ENCODE results near the gene ALCAM. TPM values are rescaled to one million over a fixed set of nuclear protein-coding genes. Genes with fewer than 3 reads are reported as not detected.

ALCAM gene
- total and polyA plus RNA-seq, 2 donors (not counting 1 experiment from before 2014, with no cell fraction given) = 6.2 to 23.8 TPM

GRCh38 chr3:105422645-105423044 lies 55.9 kb downstream of the ALCAM start:
- WGBS (ENCODE audit: insufficient coverage) = no CpG with 5 or more reads among the region's 2 CpGs
- H3K4me3 Mint-ChIP-seq = no peak overlapping the region
- Histone ChIP-seq H3K79me2 (ENCODE audit: control insufficient read depth, insufficient read depth, low read length) (no peaks in the 10 kb centered on the region), H3K27me3 (replicated peaks in 1 of 4; ENCODE audit: control extremely low read depth in 1 of 4, control insufficient read depth in 3 of 4, insufficient read depth in 4 of 4, low read length in 3 of 4) (no peaks in the 10 kb centered on the region), H2AFZ (ENCODE audit: insufficient read depth, low read depth, low read length, poor library complexity, severe bottlenecking) (no peak overlapping the region), H3K27ac (ENCODE audit: low read length in 2 of 2) (no peak overlapping the region), H3K9me3 (ENCODE audit: control extremely low read depth in 1 of 3, control insufficient read depth in 2 of 3, insufficient read depth in 1 of 3, low read length in 2 of 3) (no peaks in the 10 kb centered on the region), H3K36me3 (replicated peaks in 1 of 2; ENCODE audit: control extremely low read depth in 1 of 2, control insufficient read depth in 1 of 2, extremely low read depth in 1 of 2, insufficient read depth in 2 of 2, low read length in 1 of 2) (no peaks in the 10 kb centered on the region), H3K4me1 (ENCODE audit: control insufficient read depth in 2 of 2, insufficient read depth in 2 of 2, low read length in 2 of 2) (peaks cover 0 to 9% of the 10 kb centered on the region in 2 donors), H3K4me2 (replicated peaks; ENCODE audit: low read depth, low read length, poor library complexity, severe bottlenecking) (no peak overlapping the region), H4K20me1 (ENCODE audit: control insufficient read depth, insufficient read depth, low read length, poor library complexity, severe bottlenecking) (no peaks in the 10 kb centered on the region), H3K9ac (ENCODE audit: low read length) (no peak overlapping the region), H3K4me3 (ENCODE audit: control extremely low read depth in 1 of 5, extremely low read depth in 1 of 5, insufficient read depth in 1 of 5, low read depth in 2 of 5, low read length in 4 of 5) (no peak overlapping the region)
- no peaks in the 10 kb centered on the region for H3K27me3 Mint-ChIP-seq
- ChIA-PET POLR2A (no interaction called here), CTCF (no interaction called here)
- no peaks in the 10 kb centered on the region for H3K9me3 Mint-ChIP-seq (ENCODE audit: insufficient read depth)
- H3K4me1 Mint-ChIP-seq = peaks cover 34% of the 10 kb centered on the region
- TF ChIP-seq CTCF (IDR thresholded peaks at IDR 0.05) (no peak), EZH2 (IDR thresholded peaks at IDR 0.05; ENCODE audit: borderline replicate concordance, insufficient read depth, low read depth, low read length, poor library complexity, severe bottlenecking) (no peak)
- no peak for ATAC-seq (ENCODE audit: low read depth)
- intact Hi-C loops (cut with micrococcal nuclease) = no loop called here
- no peak overlapping the region for H3K27ac Mint-ChIP-seq
- no peak for DNase-seq

GRCh38 chr3:105423397-105423796 lies 56.7 kb downstream of the ALCAM start:
- DNase-seq = no peak
- CTCF ChIA-PET = no interaction called here
- Histone ChIP-seq H3K4me2 (replicated peaks; ENCODE audit: low read depth, low read length, poor library complexity, severe bottlenecking) (no peak overlapping the region), H2AFZ (ENCODE audit: insufficient read depth, low read depth, low read length, poor library complexity, severe bottlenecking) (no peak overlapping the region), H3K36me3 (replicated peaks in 1 of 2; ENCODE audit: control extremely low read depth in 1 of 2, control insufficient read depth in 1 of 2, extremely low read depth in 1 of 2, insufficient read depth in 2 of 2, low read length in 1 of 2) (no peaks in the 10 kb centered on the region), H3K9ac (ENCODE audit: low read length) (no peak overlapping the region), H4K20me1 (ENCODE audit: control insufficient read depth, insufficient read depth, low read length, poor library complexity, severe bottlenecking) (no peaks in the 10 kb centered on the region), H3K79me2 (ENCODE audit: control insufficient read depth, insufficient read depth, low read length) (no peaks in the 10 kb centered on the region), H3K9me3 (ENCODE audit: control extremely low read depth in 1 of 3, control insufficient read depth in 2 of 3, insufficient read depth in 1 of 3, low read length in 2 of 3) (no peaks in the 10 kb centered on the region), H3K27me3 (replicated peaks in 1 of 4; ENCODE audit: control extremely low read depth in 1 of 4, control insufficient read depth in 3 of 4, insufficient read depth in 4 of 4, low read length in 3 of 4) (no peaks in the 10 kb centered on the region), H3K4me3 (ENCODE audit: control extremely low read depth in 1 of 5, extremely low read depth in 1 of 5, insufficient read depth in 1 of 5, low read depth in 2 of 5, low read length in 4 of 5) (no peak overlapping the region), H3K4me1 (ENCODE audit: control insufficient read depth in 2 of 2, insufficient read depth in 2 of 2, low read length in 2 of 2) (peaks cover 0 to 2% of the 10 kb centered on the region in 2 donors), H3K27ac (ENCODE audit: low read length in 2 of 2) (no peak overlapping the region)
- Mint-ChIP-seq H3K27me3 (no peaks in the 10 kb centered on the region), H3K4me1 (peaks cover 27% of the 10 kb centered on the region), H3K9me3 (ENCODE audit: insufficient read depth) (no peaks in the 10 kb centered on the region), H3K4me3 (no peak overlapping the region), H3K27ac (no peak overlapping the region)
- no peak for ATAC-seq (ENCODE audit: low read depth)
- intact Hi-C loops (cut with micrococcal nuclease) = no loop called here
- POLR2A ChIA-PET = no interaction called here
- no CpG with 5 or more reads among the region's 2 CpGs for WGBS (ENCODE audit: insufficient coverage)
- TF ChIP-seq CTCF (IDR thresholded peaks at IDR 0.05) = no peak
- TF ChIP-seq EZH2 (IDR thresholded peaks at IDR 0.05; ENCODE audit: borderline replicate concordance, insufficient read depth, low read depth, low read length, poor library complexity, severe bottlenecking) = no peak

Data from B cell (primary cell).